ENCODE measurements around the gene IL6ST.
"Not testable (repeated sequence)": the region's sequence is repeated elsewhere in the genome, so short reads cannot be mapped to it uniquely, and the experiment has no call there.

IL6ST gene

DNA sequence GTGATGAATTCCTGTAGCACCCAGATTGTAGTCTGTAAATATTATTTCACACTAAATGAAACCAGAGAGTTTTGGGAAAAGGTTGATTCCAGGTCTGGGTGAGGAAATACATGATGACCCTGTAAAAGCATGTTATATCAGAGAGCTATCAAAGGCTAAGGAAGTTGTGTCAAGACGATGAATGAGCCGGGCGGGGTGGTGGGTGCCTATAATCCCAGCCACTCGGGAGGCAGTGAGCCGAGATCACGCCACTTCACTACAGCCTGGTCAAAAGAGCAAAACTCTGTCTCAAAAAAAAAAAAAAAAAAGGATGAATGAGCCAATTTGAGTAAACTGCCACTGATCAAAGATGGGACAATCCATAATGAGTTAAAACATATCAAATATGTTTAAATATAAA lies 29.2 kb downstream of the IL6ST start:
- DNase-seq (ENCODE audit: low read depth), result no peak

DNA sequence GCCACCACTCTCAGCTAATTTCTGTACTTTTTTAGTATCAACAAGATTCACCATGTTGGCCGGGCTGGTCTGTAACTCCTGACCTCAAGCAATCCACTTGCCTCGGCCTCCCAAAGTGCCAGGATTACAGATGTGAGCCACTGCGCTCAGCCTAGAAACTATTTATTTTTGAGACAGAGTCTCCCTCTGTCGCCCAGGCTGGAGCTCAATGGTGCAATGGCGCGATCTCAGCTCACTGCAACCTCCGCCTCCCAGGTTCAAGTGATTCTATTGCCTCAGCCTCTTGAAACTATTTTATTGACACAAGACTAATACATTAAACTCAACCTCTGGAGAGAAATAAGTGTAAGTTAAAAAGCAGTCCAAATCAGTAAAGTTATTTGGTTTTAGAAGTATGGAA lies 34.0 kb downstream of the IL6ST start:
- DNase-seq (ENCODE audit: low read depth), result no peak

DNA sequence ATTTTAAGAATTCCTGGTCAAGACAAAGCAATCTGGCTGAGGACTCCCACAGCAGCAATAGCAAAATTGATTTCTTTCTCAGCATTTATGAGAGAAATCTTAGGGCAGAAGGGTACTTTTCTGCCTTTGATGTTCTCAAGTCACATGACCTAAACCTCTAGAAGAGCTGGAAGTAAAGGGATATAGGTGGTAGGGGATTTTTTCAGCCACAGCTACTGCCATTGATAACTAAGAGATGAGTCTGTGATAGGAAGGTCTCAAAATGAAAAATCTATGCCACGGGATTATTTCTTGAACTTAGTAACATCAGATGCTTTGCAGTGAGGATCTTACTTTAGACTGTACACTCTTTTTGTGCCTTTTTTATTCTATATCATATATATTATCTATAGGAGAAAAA lies 35.6 kb downstream of the IL6ST start:
- no peak for DNase-seq (ENCODE audit: low read depth)

DNA sequence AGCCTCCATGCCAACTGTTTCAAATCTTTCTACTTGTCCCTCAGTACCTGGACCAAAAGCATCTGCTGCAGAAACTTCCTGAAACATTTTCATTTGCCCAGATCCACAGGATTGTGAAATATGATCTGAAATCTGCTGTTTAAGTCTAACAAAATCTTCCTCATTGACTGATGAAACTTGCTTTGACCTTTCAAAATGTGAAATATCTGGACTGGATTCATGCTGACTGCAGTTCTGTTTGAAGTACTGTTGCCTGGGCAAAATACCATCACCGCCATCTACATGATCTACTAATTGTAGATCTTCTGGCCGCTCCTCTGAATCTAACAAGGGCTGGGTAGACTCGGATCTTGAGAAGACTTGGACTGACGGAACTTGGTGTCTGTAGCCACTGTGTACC lies 53.6 kb downstream of the IL6ST start:
- DNase-seq (ENCODE audit: low read depth), result not testable (repeated sequence)

DNA sequence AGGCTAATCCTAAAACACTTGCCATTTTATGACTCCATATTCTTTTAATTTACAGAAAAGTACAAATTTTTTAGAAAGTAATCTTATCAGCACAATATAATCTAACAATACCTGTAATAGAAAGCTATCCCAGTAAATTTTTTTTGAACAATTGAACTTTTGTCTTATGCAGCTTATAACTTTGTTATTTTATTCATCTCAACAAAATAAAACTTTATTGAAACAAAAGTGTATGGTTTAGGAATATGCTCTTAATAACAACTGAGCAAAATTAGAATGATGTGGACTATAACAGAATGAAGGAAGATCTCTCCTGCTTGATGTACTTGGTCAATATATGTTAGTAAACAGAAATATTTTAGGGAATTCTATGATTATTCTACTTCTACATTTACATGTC lies 57.2 kb downstream of the IL6ST start:
- not testable (repeated sequence) for DNase-seq (ENCODE audit: low read depth)

DNA sequence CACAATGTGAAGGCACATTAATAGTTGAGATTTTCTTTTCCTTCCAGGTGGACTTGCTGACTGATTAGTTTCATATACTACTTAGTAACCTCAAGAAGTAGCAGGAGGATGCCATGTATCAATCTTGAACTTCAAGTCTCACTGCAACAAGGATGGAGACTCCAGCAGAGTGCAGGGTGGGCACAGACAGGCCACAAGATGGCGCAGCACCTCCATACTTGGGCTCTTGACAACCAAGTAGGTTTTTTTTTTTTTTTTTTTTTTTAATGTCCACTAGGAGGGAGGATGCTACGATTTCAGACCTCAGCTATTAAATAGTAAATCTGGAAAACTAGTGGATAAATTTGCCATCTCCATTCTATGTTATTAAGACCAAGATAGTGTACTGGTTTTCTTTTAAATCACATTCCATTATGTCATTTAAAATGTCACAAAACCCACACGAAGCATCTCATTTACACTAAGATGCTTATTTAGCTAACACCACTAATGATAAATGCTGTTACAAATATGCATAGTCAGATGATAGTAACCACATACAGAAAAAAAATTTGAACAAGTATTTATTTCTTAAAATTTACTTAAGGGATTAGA lies 58.6 kb downstream of the IL6ST start:
- DNase-seq (ENCODE audit: low read depth), result peak; percentile 60

DNA sequence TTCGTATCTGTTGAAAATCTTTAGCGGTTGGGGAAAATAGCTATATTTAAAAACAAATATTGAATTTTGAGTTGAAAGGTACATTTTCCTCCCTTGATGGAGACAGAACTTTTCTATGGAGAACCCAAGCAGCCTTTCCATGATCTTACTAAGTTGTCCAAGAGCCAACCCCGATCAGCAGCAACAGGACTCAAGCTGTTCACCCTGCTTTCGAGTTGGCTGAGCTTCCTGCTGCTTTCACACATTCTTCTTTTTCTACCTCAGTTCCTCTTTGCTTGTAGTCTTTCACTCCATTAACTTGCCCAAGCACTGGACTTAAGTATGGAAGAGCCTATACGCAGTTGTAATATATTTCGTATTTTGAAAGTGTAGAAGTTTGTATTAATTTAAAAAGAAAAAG lies 59.4 kb downstream of the IL6ST start:
- DNase-seq (ENCODE audit: low read depth), result no peak

DNA sequence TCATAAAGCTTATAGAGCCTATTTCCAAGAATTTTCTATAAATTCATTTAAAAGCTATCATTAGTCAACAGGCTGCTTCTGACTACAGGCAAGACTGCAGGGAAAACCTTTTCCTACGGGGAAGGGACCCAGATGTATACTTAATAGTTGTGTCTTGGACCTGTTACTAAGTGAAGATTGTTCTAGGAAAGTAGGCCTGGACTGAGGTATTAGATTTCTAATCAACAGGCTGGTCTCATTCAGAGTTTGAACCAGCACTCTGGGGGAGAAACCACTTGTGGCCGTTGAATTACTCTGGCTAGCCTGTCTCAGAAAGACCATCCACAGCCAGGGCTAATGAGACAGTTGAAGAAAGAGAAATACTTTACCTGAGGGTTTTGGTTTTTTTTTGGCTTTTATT lies 60.0 kb downstream of the IL6ST start:
- DNase-seq (ENCODE audit: low read depth), result no peak

DNA sequence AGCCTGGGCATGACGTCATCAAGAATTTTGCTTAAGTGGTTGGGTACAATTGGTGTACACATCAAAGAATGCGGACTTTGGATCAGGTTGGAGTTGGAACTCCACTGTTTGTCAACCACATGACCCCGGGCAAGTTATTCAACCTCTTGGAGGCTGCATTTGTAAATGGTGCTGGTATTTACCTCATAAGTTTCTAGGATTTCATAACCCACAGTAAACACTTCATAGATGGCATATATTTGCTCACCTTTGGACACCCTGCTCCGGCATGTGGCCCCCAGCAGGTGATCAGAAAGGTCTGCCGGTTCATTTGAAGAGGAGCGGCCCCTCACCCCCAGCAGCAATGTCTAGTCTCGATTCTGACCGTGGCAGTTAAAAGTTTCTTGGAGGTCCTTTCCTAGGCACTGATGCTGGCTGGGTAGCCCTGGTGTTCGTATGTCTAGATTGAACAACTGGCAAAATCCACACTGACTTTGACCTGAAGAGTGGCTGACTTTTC lies 60.6 kb downstream of the IL6ST start:
- no peak for DNase-seq (ENCODE audit: low read depth)

DNA sequence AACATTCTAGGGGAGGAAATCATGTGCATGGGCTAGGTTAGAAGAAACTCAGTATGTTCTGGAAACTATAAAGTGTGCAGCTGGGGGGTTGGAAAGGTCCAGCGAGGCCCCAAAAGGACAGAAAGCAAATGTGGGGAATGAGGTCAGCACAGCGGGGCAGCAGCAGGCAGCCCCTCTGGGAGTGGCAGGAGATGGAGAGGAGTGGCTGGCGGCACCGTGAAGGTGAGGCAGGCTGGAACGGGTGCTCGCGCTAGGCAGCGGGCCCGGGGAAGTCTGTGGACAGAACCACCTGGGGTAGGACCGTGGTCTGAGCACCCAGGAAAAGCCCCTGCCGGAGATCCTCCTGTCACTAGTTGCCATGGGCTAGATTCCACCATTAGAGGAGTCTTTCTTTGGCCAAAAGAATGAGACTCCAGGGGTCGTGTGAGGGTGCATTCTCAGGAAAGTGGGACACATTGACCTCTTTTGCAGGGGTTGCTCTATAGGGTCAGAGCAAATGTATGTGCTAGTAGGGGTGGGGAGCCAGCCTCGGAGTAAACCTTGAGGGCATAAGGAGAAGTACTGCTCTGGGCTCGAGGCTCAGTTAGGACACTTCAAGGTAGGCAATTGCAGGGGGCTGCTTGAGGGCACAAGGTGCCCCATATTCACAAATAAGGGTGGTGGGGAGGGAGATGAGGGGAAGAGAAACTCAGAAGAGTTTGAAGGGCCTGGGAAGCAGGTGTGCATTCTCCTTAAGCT lies 61.2 kb downstream of the IL6ST start:
- no peak for DNase-seq (ENCODE audit: low read depth)

DNA sequence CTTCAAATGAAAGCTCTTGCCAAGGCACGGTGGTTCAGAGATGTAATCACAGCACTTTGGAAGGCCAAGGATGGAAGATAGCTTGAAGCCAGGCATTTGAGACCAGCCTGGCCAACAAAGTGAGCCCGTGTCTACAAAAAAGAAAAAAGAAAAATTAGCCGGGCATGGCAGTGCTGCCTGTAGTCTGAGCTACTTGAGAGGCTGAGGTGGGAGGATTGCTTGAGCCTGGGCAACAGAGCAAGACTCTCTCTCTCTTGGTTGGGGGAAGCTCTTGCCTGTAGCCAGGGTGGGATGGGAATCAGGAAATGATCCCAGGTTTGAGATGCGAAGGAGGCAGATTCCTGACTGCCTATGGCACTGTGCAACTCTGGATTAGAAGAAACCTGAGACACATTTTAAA lies 62.1 kb downstream of the IL6ST start:
- no peak for DNase-seq (ENCODE audit: low read depth)

DNA sequence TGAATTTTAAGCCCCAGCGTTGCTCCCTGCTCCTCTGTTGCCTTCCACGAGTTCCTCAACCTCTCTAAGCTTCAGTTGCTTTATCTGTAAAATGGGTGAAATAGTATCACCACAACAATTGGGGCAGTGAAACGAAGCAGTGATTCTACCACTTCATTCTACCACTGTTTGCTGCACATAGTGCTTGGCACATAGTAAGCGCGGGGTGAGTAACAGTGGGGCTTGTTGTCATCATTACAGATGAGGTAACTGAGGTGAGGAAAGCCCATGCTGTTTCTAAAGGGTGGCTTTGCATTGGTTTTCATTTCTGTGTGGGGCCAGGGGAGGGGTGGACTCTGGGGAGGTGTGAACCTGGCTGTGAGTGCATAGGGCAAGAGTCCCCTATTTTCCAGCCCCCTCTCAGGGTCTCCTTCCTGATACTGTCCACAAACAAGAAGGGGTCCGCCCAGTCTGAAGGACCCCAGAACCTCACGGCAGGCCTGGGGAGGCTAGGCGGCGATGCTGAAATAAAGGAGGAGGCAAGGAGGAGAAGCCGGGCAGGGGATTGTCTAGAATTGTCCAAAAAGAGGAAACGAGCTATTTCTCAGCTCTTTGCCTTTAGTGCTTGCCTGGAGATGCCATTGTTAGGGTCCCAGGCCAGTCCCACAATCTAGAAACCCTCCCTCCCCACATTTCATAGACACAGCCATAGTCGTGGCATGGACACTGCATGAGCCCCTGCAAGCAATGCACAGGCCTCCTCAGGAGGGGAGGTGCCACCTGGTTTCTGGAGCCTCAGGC lies 65.6 kb downstream of the IL6ST start:
- DNase-seq (ENCODE audit: low read depth), result no peak

DNA sequence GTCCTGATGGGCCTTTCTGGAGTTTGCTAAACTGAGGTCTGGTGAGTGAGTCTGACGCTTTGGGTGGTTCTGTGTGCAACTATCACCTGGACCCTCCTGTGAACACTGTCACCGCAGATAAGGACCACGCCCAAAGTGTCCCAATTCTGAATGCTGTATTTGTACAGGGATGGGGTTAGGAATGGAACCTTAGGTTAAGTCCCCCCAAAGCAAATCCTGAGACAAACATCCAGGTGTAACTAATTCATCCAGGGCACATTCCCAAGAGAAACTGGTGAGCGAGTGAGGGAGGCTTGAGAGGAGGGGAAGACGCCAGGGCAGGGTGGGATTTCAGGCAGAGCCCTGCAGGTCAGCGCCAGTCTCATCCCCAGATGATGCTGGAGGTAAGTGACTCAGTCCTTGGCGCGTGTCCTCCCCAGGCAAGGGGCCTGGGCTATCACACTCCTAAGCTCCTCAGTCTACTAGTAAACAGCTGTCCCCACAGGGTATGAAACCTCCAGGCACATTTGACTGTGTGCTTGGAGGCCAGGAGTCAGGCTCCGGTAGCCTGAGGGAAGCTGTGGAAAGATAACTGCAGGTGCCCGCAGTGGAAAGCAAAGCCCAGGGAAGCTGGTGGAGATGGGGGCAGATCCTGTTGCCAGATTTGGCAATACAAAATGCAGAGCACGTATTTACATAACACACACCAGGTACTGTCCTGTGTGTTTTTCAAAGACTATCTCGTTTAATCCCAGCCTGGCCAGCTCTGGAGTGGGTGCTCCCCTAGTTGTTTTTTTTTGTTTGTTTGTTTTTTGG lies 66.7 kb downstream of the IL6ST start:
- DNase-seq (ENCODE audit: low read depth), result no peak

DNA sequence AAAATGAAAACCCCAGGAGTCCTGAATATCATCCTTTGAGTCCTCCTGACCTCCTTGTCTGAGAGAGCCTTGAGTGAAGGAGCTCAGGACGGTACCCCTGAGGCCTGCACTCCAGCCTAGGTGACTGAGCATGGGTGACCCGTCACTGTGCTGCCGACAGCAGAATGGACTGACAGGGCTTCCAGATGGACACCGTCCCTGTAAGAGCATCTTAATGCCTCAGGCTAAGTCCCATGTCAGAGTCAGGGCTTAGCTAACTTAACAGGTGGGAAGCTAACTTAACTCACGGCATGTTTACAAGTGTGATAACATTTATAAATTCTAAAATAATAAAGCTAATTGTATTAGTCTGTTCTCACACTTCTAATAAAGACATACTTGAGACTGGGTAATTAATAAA lies 68.3 kb downstream of the IL6ST start:
- no peak for DNase-seq (ENCODE audit: low read depth)

DNA sequence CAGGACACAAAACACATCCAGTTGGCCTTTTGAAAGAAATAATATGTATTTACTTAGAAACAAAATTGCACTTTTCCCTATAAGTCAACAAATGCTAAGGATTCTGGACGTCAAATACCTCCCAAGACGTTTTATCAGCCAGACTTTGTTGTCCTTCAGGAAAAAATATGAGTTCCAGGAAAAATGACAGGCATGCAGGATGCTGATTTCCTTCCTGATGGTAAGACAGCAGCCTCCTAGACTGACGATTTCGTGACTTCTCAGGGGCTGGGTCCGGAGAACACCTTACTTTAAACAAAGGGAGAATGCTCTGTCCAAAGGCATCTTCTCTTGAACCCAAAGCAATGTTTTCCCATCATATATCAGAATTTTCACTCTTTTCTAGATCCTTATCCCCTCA lies 69.1 kb downstream of the IL6ST start:
- no peak for DNase-seq (ENCODE audit: low read depth)

DNA sequence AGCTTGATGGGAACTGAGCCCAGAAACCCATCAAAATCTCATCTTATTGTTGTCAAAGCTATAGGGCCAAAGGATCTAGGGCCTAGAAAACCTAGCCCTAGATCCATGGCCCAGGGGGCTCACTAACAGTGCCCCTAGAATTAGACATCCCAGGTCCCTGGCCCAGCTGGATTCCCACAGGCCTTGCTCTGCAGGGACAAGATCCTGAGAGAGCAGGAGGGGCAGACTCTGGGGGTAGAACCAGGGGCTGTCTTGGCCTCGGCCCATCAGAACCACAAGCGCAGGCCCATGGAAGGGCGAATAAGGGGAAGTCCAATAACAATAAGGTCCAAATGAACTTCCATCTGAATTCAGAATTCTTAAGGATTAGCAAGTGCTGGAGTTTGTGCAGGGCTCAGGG lies 69.6 kb downstream of the IL6ST start:
- DNase-seq (ENCODE audit: low read depth), result no peak

DNA sequence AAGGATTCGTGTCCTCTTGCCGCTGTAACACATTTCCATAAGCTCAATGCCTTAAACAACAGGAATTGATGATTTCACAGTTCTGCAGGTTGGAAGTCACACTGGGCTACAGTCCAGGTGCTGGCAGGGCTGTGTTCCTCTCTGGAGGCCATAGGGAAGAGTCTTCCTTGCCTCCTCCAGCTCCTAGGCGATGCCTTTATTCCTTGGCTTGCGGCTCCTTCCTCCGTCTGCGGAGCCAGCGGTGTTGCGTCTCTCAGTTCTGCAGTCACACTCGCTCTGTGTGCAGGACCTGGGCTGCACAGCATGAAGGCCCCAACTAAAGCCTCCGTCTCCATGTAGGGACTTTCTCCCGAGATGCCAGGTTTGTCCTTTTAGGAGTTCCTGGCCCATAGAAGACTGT lies 70.0 kb downstream of the IL6ST start:
- no peak for DNase-seq (ENCODE audit: low read depth)

DNA sequence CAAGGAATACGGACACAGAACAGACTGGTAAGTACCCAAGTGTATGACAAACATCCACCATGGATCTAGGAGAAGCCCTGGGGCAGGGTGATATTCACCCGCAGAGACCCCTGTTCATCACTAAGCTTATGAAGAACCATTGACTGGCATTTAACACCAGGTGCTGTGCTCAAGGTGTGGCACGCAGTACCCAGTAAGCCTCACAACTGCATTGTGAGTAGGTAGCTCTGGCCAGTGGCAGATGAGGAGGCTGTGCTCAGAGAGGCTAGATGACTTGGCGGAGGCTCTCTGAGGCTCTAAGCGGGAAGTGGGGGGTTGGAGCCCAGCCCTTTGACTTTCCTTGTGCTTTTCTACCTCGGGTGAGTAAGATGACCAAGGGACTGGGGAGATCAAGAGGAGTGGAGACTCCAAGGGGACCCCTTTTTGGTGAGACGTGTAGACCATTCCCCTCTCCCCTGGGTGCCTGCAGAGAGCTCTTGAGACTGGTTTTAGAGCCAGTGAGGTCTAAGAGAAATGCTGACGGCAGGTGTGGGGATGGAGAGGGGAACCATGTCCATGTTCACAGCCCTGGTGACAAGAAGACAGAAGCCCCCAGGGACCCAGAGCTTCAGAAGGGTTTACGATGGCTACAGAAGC lies 70.8 kb downstream of the IL6ST start:
- no peak for DNase-seq (ENCODE audit: low read depth)

DNA sequence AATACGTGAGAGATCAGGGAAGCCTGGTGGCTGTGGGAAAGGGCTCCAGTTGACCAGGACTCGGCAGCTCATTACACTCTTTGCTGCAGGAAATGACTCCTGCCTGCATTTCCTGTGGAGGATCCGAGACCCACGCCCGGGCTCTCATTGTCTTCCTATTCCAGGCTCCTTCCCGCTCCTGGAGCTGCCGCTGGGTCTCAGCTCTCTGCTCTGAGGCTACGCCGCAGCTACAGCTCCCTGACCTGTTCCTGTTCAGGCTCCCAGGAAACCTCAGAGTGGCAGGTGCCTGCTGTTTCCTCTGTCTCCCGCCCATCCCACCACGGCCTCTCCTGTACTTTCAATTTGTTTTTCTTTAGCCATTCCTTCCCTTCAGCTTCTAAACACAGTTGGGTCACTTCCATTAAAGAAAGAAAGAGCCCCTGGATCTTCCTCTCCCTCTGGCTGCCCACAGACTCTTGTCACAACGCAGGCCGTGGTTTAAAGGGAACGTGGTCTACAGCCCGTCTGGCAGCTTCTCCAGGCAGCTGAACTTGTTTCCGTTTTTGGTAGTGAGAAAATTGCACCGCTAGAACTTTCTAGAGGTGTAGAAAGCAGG lies 71.5 kb downstream of the IL6ST start:
- DNase-seq (ENCODE audit: low read depth), result no peak

DNA sequence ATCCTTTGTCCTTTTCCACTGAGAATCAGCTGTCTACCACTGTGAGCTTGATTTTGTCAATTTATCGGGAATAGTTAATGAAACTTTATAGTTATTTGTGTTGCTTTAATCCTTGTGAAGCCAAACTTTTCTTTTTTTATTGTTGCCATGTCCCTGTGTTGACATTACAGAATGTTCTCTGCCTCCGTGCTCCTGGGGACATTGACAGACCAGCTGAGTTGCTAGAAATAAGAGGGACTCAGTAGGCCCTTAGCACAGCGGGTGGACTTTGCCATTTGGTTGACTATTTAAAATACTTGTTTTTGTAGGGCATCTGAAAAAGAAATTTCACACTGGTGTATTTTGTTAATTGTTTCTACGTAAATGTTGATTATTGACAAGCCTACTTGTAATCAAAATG lies 73.1 kb downstream of the IL6ST start:
- no peak for DNase-seq (ENCODE audit: low read depth)

DNA sequence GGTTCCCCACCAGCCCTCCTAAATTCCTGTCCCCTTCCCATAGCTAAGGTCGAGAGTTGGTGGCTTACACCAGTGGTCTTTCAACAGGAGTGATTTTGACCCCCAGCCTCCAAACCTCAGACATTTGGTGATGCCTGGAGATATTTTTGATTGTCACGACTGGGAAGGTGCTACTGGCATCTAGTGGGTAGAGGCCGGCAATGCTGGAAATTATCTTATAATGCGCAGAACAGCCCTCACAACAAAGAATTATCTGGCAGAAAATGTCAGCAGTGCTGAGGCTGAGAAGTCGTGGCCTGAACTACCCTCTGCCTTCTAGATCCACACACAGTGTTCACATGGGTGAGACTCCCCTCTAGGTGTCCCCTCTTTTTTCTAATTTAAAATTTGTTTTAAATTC lies 74.0 kb downstream of the IL6ST start:
- no peak for DNase-seq (ENCODE audit: low read depth)

DNA sequence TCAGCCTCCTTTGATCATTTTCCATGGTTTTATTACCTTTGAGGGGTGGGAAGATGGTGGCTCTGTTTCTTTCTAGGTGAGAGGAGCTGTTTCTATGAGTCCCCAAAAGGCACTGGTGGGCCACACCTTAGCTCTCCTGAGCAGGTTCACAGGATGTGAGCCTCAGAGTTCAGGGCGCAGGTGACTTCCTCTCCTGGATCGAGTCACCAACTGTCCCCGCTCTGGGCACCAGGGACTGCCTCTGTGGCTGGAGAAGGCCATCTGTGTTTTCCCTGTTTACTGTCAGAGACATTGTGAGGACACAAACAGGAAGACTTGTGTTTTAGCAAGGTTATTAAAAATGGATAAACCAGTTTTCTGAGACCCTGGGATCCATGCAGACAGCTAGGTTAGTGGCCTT lies 75.1 kb downstream of the IL6ST start:
- DNase-seq (ENCODE audit: low read depth), result no peak
